Heart left ventricle (tissue), 16 donors: ENCODE results near the gene GNG7. TPM values are rescaled to one million over a fixed set of nuclear protein-coding genes. Genes with fewer than 3 reads are reported as not detected.
"Not testable (repeated sequence)": the region's sequence is repeated elsewhere in the genome, so short reads cannot be mapped to it uniquely, and the experiment has no call there.

Experiments used
- ATAC-seq, 4 donors: fragments of 200-7000 bp; cut with Tn5 transposase; one replicate each; pipeline ENCODE4 v1.9.1; 2020 to 2022; ENCODE audit warnings: moderate library complexity in 4 of 4, mild to moderate bottlenecking in 3 of 4, moderate number of reproducible peaks in 1 of 4
- DNase-seq, 5 donors: peaks; one replicate each; pipeline ENCODE4 v3.0.0-alpha.2; 2020
- H3K27ac ChIP-seq, 12 donors: fragments of 200-600 bp; sonication (generic) in 4 of 12; one replicate each; pipeline versions ENCODE4 v1.5.0 to v1.8.0; 2016 to 2022; ENCODE audit warnings: mild to moderate bottlenecking in 2 of 12
- H3K27me3 ChIP-seq, 9 donors: fragments of 200-600 bp; sonication (generic) in 2 of 9; one replicate each; pipeline versions ENCODE4 v1.5.1 to v1.8.0; 2016 to 2022; ENCODE audit warnings: mild to moderate bottlenecking in 3 of 9
- H3K36me3 ChIP-seq, 9 donors: fragments of 200-600 bp; sonication (generic) in 2 of 9; one replicate each; pipeline versions ENCODE4 v1.5.0 to v1.8.0; 2018 to 2022; ENCODE audit warnings: mild to moderate bottlenecking in 2 of 9
- H3K4me1 ChIP-seq, 12 donors: fragments of 200-600 bp; sonication (generic) in 4 of 12; one replicate each; pipeline versions ENCODE4 v1.5.0 to v1.8.0; 2016 to 2022; ENCODE audit warnings: mild to moderate bottlenecking in 3 of 12
- H3K4me3 ChIP-seq, 12 donors: fragments of 200-600 bp; sonication (generic) in 4 of 12; one replicate each; pipeline versions ENCODE4 v1.5.0 to v1.8.0; 2017 to 2022; ENCODE audit warnings: mild to moderate bottlenecking in 9 of 12, moderate library complexity in 4 of 12
- H3K9me3 ChIP-seq, 12 donors: fragments of 200-600 bp; sonication (generic) in 4 of 12; one replicate each; pipeline versions ENCODE4 v1.5.0 to v1.8.0; 2016 to 2022; ENCODE audit warnings: mild to moderate bottlenecking in 1 of 12
- CTCF ChIP-seq, 12 donors: fragments of 200-600 bp; sonication (generic) in 4 of 12; IDR thresholded peaks; one replicate each; pipeline versions ENCODE4 v1.5.0 to v1.8.0; 2018 to 2022; ENCODE audit warnings: antibody characterized with exemption in 12 of 12, mild to moderate bottlenecking in 5 of 12
- POLR2A ChIP-seq, 2 donors: fragments of 450-650 bp; IDR thresholded peaks; one replicate each; pipeline ENCODE4 v1.6.1; 2017; ENCODE audit warnings: antibody characterized with exemption in 2 of 2, mild to moderate bottlenecking in 2 of 2, moderate library complexity in 2 of 2
- WGBS, 4 donors: extraction: QIAGEN DNeasy Blood & Tissue Kit in 2 of 4; methylation state at CpG; one replicate each; pipeline versions ENCODE4 v1.1.5 to v1.1.7; 2013 to 2018; 5-methylcytosine and 5-hydroxymethylcytosine counted together
- intact Hi-C, 10 donors: fragments of 100-400 bp; cut with DNase I; formaldehyde crosslinking; loops; one replicate each; pipeline versions ENCODE4 v1.11.1 to v1.14.2; 2022
- polyA plus RNA-seq, 2 donors: library from polyadenylated mRNA; stranded (reverse); fragments of 200-250 nt; gene quantifications; one replicate each; pipeline ENCODE4 v1.2.3, GENCODE V29; 2013
- total RNA-seq, 9 donors: library from RNA; depleted of rRNA in 2 of 9; stranded (reverse); fragments of >200 nt in 2 of 9; fragmentation: NEBNext Ultra II Directional in 3 of 9; extraction: Animal tissue kit (Norgen Biotek cat#: 25700) in 3 of 9; gene quantifications; one replicate each; pipeline versions ENCODE4 v1.1.0 to v1.2.4, GENCODE V29; 2016 to 2023
- donor health status: ischemic (EF 13 %, LVEDD 7.1; RV severe dilation, severe dysfunction).
- donor health status: healthy with polysubstance abuse.
- donor health status: DM: no; HTN: yes; CAD: no.
- donor health status: DM: no; HTN: no; CAD: no.
- donor health status: ischemic (EF 25% LVEDD 6.9; RV normal size, moderate dysfunction).
- donor health status: ischemic (EF 25% LVEDD 5.7; RV mildly dilated, moderate dysfunction).
- donor health status: healthy.
- donor health status: DM: yes; HTN: yes; CAD: no.
- donor health status: ischemic (EF 35%, LVEDD 5.7; RV mildly dilated, moderate dysfunction).
- donor health status: nonischemic (EF 11% LVEDD 7.7; RV severe dilation, severe dysfunction).
- donor health status: DM: yes; HTN: yes; CAD: no.
- donor health status: PGD.
- donor health status: ischemic (EF 29% LVEDD 5.4; RV normal size, mild dysfunction).
- donor health status: nonischemic (EF 23%, LVEDD 6.1; RV moderate dilation, normal function).

GNG7 gene
- total and polyA plus RNA-seq, 11 donors, result 11.7 to 46.4 (median 24.0) TPM

DNA sequence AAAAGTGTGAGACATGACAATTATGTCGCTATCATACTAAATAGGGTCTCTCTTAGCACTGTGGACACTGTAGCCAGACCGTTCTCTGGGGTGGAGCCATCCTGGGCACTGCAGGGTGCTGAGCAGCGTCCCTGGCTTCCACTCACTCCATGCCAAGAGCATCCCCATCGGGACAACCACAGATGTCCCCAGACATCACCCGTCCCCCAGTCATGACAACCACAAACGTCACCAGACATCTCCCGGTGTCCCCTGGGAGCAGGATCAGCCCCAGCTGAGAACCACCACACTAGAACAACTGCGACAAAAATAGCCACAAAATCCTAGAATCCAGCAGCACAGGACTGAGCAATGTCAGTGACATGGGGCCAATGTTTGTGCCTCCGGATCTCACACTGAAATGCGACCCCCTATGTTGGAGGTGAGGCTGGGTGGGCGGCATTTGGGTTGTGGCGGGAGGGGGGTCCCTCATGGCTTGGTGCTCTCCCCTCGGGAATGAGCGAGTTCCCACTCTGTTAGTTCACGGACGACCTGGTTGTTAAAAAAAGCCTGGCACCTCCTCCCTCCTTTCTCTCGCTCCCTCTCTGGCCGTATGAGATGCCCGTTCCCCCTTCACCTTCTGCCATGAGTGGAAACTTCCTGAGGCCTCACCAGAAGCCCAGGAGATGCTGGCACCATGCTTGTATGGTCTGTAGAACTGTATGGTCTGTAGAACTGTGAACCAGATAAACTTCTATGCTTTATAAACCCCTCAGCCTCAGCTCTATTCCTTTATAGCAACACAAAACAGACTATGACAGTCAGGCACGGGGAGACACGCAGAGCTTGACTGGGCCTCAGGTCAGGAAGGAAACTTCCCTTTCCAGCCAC, 132.7 kb downstream of the GNG7 start:
- H3K27ac ChIP-seq, result peak overlapping the region in 1 of 12 donors; percentile 56
- intact Hi-C loops, result no loop called here
- H3K36me3 ChIP-seq, result no peaks in the 10 kb centered on the region
- DNase-seq (peak in 2 of 5 donors; percentile 59), ATAC-seq (peak in 3 of 4 donors; percentile 17 to 33 (median 30))
- TF ChIP-seq POLR2A (IDR thresholded peaks at IDR 0.05) (no peak), CTCF (IDR thresholded peaks at IDR 0.05) (no peak)
- no peaks in the 10 kb centered on the region for H3K27me3 ChIP-seq
- WGBS, 4 donors, result 77 to 82% (median 80%) methylated on average over 20 to 21 of the region's 21 CpGs
- H3K4me1 ChIP-seq, result peaks cover 0 to 23% (median 6%) of the 10 kb centered on the region in 12 donors
- peaks cover 0 to 4% (median 0%) of the 10 kb centered on the region in 12 donors for H3K9me3 ChIP-seq
- H3K4me3 ChIP-seq, result no peak overlapping the region

DNA sequence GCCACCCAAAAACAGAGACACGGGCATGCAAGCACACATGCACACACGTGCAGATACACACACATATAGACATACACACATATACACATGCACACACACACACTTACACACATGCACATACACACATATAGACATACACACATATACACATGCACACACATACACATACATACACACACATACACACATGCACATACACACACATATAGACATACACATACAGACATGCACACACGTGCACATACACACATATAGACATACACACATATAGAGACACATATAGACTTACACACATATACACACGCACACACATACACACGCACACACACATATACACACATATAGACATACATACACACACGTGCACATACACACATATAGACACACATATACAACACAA, 134.5 kb downstream of the GNG7 start:
- Histone ChIP-seq H3K9me3 (no peaks in the 10 kb centered on the region), H3K4me3 (no peak overlapping the region), H3K36me3 (no peaks in the 10 kb centered on the region), H3K4me1 (peaks cover 0 to 23% (median 6%) of the 10 kb centered on the region in 12 donors), H3K27ac (peak overlapping the region in 3 of 12 donors; percentile 24 to 82 (median 68)), H3K27me3 (no peaks in the 10 kb centered on the region)
- ATAC-seq (no peak), DNase-seq (no peak)
- WGBS, 4 donors, result 59 to 73% (median 69%) methylated on average over 6 of the region's 6 CpGs
- intact Hi-C loops, result no loop called here
- TF ChIP-seq POLR2A (IDR thresholded peaks at IDR 0.05) (no peak), CTCF (IDR thresholded peaks at IDR 0.05) (no peak)

DNA sequence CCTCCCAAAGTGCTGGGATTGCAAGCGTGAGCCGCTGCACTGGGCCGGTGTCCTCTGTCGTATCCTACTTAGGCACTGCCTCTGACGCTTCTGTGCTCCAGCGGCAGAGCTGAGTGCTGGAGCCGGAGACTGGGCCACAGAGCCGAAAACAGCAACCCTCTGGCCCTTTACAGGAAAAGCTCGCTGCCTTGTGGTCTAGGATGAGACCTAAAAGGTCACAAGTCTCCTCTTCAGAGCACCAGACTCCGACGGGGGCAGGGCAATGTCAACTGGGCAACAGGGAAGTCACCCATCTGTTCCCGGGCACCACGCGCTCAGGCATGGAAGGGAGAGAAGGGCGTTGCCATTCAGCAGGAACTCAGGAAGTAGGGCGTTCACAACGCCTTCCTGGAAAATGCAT, 134.9 kb downstream of the GNG7 start:
- Histone ChIP-seq H3K27me3 (no peaks in the 10 kb centered on the region), H3K36me3 (no peaks in the 10 kb centered on the region), H3K4me3 (no peak overlapping the region), H3K27ac (peak overlapping the region in 11 of 12 donors; percentile 18 to 82 (median 57)), H3K9me3 (no peaks in the 10 kb centered on the region), H3K4me1 (peaks cover 0 to 24% (median 6%) of the 10 kb centered on the region in 12 donors)
- WGBS, 4 donors, result 37 to 55% (median 51%) methylated on average over 7 to 17 of the region's 17 CpGs
- intact Hi-C loops, result no loop called here
- ATAC-seq (peak in 3 of 4 donors; percentile 65 to 87 (median 85)), DNase-seq (peak; percentile 63 to 84 (median 77))
- TF ChIP-seq POLR2A (IDR thresholded peaks at IDR 0.05) (no peak), CTCF (IDR thresholded peaks at IDR 0.05) (no peak)

DNA sequence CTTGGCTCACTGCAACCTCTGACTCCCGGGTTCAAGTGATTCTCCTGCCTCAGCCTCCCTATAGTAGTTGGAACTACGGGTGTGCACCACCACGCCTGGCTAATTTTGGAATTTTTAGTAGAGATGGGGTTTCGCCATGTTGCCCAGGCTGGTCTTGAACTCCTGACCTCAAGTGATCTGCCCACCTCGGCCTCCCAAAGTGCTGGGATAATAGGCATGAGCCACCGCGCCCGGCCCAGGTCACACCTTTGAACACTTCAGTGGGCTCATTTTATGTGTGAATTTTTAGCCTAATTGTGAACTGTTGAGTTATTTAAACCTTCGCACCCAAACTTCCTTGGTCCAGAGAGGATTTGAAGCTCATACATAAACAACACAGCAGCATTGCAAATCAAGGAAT, 138.9 kb downstream of the GNG7 start:
- peak in 1 of 5 donors; percentile 16 for DNase-seq
- H3K27ac ChIP-seq, ATAC-seq, intact Hi-C loops, H3K4me3 ChIP-seq, H3K36me3 ChIP-seq, H3K9me3 ChIP-seq, H3K27me3 ChIP-seq: not testable (repeated sequence)
- peaks cover 0 to 38% (median 6%) of the 10 kb centered on the region in 12 donors for H3K4me1 ChIP-seq
- 87 to 97% (median 90%) methylated on average over 9 of the region's 9 CpGs for WGBS, 4 donors
